H1 (cell line): Measurements from ENCODE around the gene PRICKLE2. TPM values are rescaled to one million over a fixed set of nuclear protein-coding genes. Genes with fewer than 3 reads are reported as not detected.

Experiments used
- CTCF ChIA-PET: fragments of 300-600 bp; sonication (Branson Sonifier 250); formaldehyde crosslinking; loops from one replicate; lab custom pipeline; 2021; ENCODE audit not compliant: partially characterized antibody; lab: Charles Lee
- POLR2A ChIA-PET: fragments of 300-600 bp; sonication (Branson Sonifier 250); formaldehyde crosslinking; loops from one replicate; lab custom pipeline; 2021; ENCODE audit warnings: inconsistent platforms; ENCODE audit not compliant: partially characterized antibody; lab: Charles Lee
- DNase-seq, 2 experiments: peaks; one replicate each; pipeline versions ENCODE4 v3.0.0 to v3.0.0-alpha.2; 2010 to 2022; ENCODE audit warnings: low spot score in 2 of 2, low read depth in 1 of 2, mixed read lengths in 1 of 2
- FAIRE-seq: peaks from 2 replicates; lab custom pipeline; 2011; peaks lifted over from hg19 to GRCh38; lab: Jason Lieb, UNC
- H2AFZ ChIP-seq: 2 replicates; pipeline ENCODE4 v1.8.1; 2012; ENCODE audit warnings: low read length, inconsistent platforms
- H2AK5ac ChIP-seq: 2 replicates; pipeline ENCODE4 v1.6.1; 2013; ENCODE audit warnings: low read depth, low read length
- H2BK120ac ChIP-seq: replicated peaks from 2 replicates; pipeline ENCODE3; 2013; ENCODE audit warnings: low read depth, low read length, inconsistent platforms
- H2BK12ac ChIP-seq: 2 replicates; pipeline ENCODE4 v1.6.1; 2013; ENCODE audit warnings: low read depth, low read length
- H2BK15ac ChIP-seq: 2 replicates; pipeline ENCODE4 v1.6.1; 2013; ENCODE audit warnings: low read length
- H2BK20ac ChIP-seq: 2 replicates; pipeline ENCODE4 v1.6.1; 2013; ENCODE audit warnings: low read length
- H2BK5ac ChIP-seq: 2 replicates; pipeline ENCODE4 v1.6.1; 2013; ENCODE audit warnings: low read depth, low read length
- H3K14ac ChIP-seq: 2 replicates; pipeline ENCODE4 v1.6.1; 2013; ENCODE audit warnings: inconsistent platforms; ENCODE audit not compliant: insufficient read length
- H3K18ac ChIP-seq: 2 replicates; pipeline ENCODE4 v1.6.1; 2013; ENCODE audit warnings: low read length; ENCODE audit errors: extremely low read depth
- H3K23ac ChIP-seq: 2 replicates; pipeline ENCODE4 v1.6.1; 2013; ENCODE audit warnings: inconsistent platforms; ENCODE audit not compliant: insufficient read length
- H3K23me2 ChIP-seq: 2 replicates; pipeline ENCODE4 v1.6.1; 2013; ENCODE audit warnings: low read depth, low read length
- H3K27ac ChIP-seq: 2 replicates; pipeline ENCODE4 v1.6.1; 2011; ENCODE audit warnings: low read depth, low read length, inconsistent platforms
- H3K27me3 ChIP-seq, 4 experiments: replicated peaks in 1 of 4; 1 replicate in 1 of 4; 2 replicates in 3 of 4; pipeline versions ENCODE4 v1.6.1 to v1.8.1; 2011 to 2013; ENCODE audit warnings: low read length in 3 of 4, mild to moderate bottlenecking in 3 of 4, inconsistent platforms in 2 of 4, mixed read lengths in 2 of 4, moderate library complexity in 1 of 4; ENCODE audit not compliant: control insufficient read depth in 3 of 4, insufficient read depth in 3 of 4; ENCODE audit errors: extremely low read depth in 1 of 4
- H3K36me3 ChIP-seq, 4 experiments: 2 replicates each; pipeline versions ENCODE4 v1.6.1 to v1.8.1; 2011 to 2013; ENCODE audit warnings: mild to moderate bottlenecking in 4 of 4, low read length in 3 of 4, moderate library complexity in 2 of 4, control low read depth in 1 of 4, inconsistent platforms in 1 of 4; ENCODE audit not compliant: insufficient read depth in 4 of 4, control insufficient read depth in 2 of 4
- H3K4ac ChIP-seq: replicated peaks from 2 replicates; pipeline ENCODE3; 2013; ENCODE audit warnings: low read length, low read depth, mixed read lengths, inconsistent platforms; ENCODE audit not compliant: insufficient read length
- H3K4me1 ChIP-seq, 4 experiments: replicated peaks in 1 of 4; 1 replicate in 1 of 4; 2 replicates in 3 of 4; pipeline versions ENCODE4 v1.6.1 to v1.8.1; 2011 to 2013; ENCODE audit warnings: low read length in 3 of 4, inconsistent platforms in 2 of 4, mixed read lengths in 1 of 4; ENCODE audit not compliant: insufficient read depth in 4 of 4, control insufficient read depth in 3 of 4
- H3K4me2 ChIP-seq, 2 experiments: 2 replicates each; pipeline versions ENCODE4 v1.6.1 to v1.8.1; 2011 to 2013; ENCODE audit warnings: low read depth in 2 of 2, low read length in 2 of 2, control low read depth in 1 of 2, inconsistent platforms in 1 of 2, mild to moderate bottlenecking in 1 of 2; ENCODE audit not compliant: insufficient read depth in 1 of 2
- H3K4me3 ChIP-seq, 4 experiments: fragments of 200-600, 300-600 bp in 1 of 4; sonication (generic), shearing (Covaris generic), sonication (Bioruptor Twin) in 1 of 4; 2 replicates each; pipeline versions ENCODE4 v1.5.1 to v1.8.1; 2011 to 2016; ENCODE audit warnings: low read length in 4 of 4, low read depth in 3 of 4, control low read depth in 2 of 4, inconsistent platforms in 2 of 4, mild to moderate bottlenecking in 2 of 4, mixed read lengths in 1 of 4, moderate library complexity in 1 of 4; ENCODE audit not compliant: insufficient read depth in 2 of 4; ENCODE audit errors: extremely low read depth in 1 of 4
- H3K56ac ChIP-seq: replicated peaks from 2 replicates; pipeline ENCODE3; 2013; ENCODE audit warnings: low read depth, mild to moderate bottlenecking, mixed read lengths, low read length, inconsistent platforms; ENCODE audit not compliant: insufficient read length
- H3K79me1 ChIP-seq: 2 replicates; pipeline ENCODE4 v1.6.1; 2013; ENCODE audit warnings: low read depth, low read length, control low read depth
- H3K79me2 ChIP-seq, 2 experiments: 2 replicates each; pipeline versions ENCODE4 v1.6.1 to v1.8.1; 2012 to 2013; ENCODE audit warnings: low read length in 2 of 2, mild to moderate bottlenecking in 2 of 2, inconsistent platforms in 1 of 2; ENCODE audit not compliant: insufficient read depth in 2 of 2, control insufficient read depth in 1 of 2
- H3K9ac ChIP-seq, 4 experiments: replicated peaks in 1 of 4; 1 replicate in 1 of 4; 2 replicates in 3 of 4; pipeline versions ENCODE4 v1.6.1 to v1.8.1; 2011 to 2013; ENCODE audit warnings: low read depth in 3 of 4, low read length in 3 of 4, control low read depth in 2 of 4, mild to moderate bottlenecking in 2 of 4, moderate library complexity in 2 of 4, inconsistent platforms in 1 of 4; ENCODE audit errors: extremely low read depth in 1 of 4
- H3K9me3 ChIP-seq, 2 experiments: 2 replicates each; pipeline versions ENCODE4 v1.6.1 to v1.8.1; 2012 to 2013; ENCODE audit warnings: mild to moderate bottlenecking in 2 of 2, moderate library complexity in 2 of 2, control low read depth in 1 of 2, inconsistent platforms in 1 of 2, low read depth in 1 of 2, low read length in 1 of 2, mixed read lengths in 1 of 2; ENCODE audit not compliant: insufficient read depth in 2 of 2
- H4K20me1 ChIP-seq, 2 experiments: replicated peaks in 1 of 2; 2 replicates each; pipeline versions ENCODE3 to v1.8.1; 2011 to 2013; ENCODE audit warnings: inconsistent platforms in 2 of 2, low read length in 2 of 2, mild to moderate bottlenecking in 1 of 2; ENCODE audit not compliant: insufficient read depth in 2 of 2, control insufficient read depth in 1 of 2
- H4K5ac ChIP-seq: 2 replicates; pipeline ENCODE4 v1.6.1; 2013; ENCODE audit warnings: low read length, low read depth, mixed read lengths, inconsistent platforms; ENCODE audit not compliant: insufficient read length
- H4K8ac ChIP-seq: 2 replicates; pipeline ENCODE4 v1.8.0; 2013; ENCODE audit warnings: mild to moderate bottlenecking, moderate library complexity, low read length, inconsistent platforms; ENCODE audit not compliant: insufficient read depth; ENCODE audit errors: extremely low read depth
- H4K91ac ChIP-seq: replicated peaks from 2 replicates; pipeline ENCODE3; 2013; ENCODE audit warnings: low read length, mixed read lengths, inconsistent platforms; ENCODE audit not compliant: insufficient read length
- KDM1A ChIP-seq: fragments of 200-600, 300-600 bp; sonication (generic); IDR thresholded peaks from 2 replicates; pipeline ENCODE4 v1.7.1; 2016; ENCODE audit warnings: mild to moderate bottlenecking, low read length, borderline replicate concordance
- MAFK ChIP-seq: IDR thresholded peaks from 2 replicates; pipeline ENCODE4 v1.6.1; 2012; ENCODE audit warnings: low read depth, mild to moderate bottlenecking, improper control_type of control experiment, low read length
- WGBS, 2 experiments: shearing (Covaris generic) in 1 of 2; methylation state at CpG; one replicate each; pipeline versions ENCODE4 v1.1.6 to v1.1.7; 2013 to 2015; ENCODE audit warnings: low lambda C conversion rate in 2 of 2, mixed read lengths in 2 of 2, inconsistent platforms in 1 of 2, low coverage in 1 of 2, missing lambda C conversion rate in 1 of 2; ENCODE audit not compliant: insufficient replicate concordance in 2 of 2, insufficient coverage in 1 of 2, insufficient read length in 1 of 2; ENCODE audit errors: extremely low coverage in 1 of 2, missing lambda C conversion rate in 1 of 2; 5-methylcytosine and 5-hydroxymethylcytosine counted together
- polyA plus RNA-seq, 7 experiments: library from polyadenylated mRNA; depleted of rRNA in 3 of 7; stranded (reverse) in 5 of 7; unstranded in 2 of 7; fragments of >200 nt in 5 of 7; fragments of 200-250 nt in 2 of 7; gene quantifications; 1 replicate in 5 of 7; 2 replicates in 1 of 7; 4 replicates in 1 of 7; pipeline versions ENCODE4 v1.2.1 to v1.2.3, GENCODE V29; 2011 to 2013; ENCODE audit warnings: missing spikeins in 2 of 7, mixed read lengths in 2 of 7
- total RNA-seq: library from RNA; stranded (reverse); fragmentation: NEBNext Ultra II Directional; extraction: Animal tissue kit (Norgen Biotek cat#: 25700); gene quantifications from 2 replicates; pipeline ENCODE4 v1.2.1, GENCODE V29; 2021

Gene PRICKLE2
- total and polyA plus RNA-seq, 2 of the 8 experiments (the other 6 are each of a cell fraction or from before 2014, with no cell fraction given) = 2.9 to 8.0 TPM

GRCh38 chr3:64049136-64049535, 176.1 kb downstream of the PRICKLE2 start:
- peak; percentile 60 for FAIRE-seq
- H4K8ac ChIP-seq = no peak overlapping the region
- H3K79me1 ChIP-seq = no peaks in the 10 kb centered on the region
- no peaks in the 10 kb centered on the region for H4K20me1 ChIP-seq
- peaks cover 3 to 26% (median 19%) of the 10 kb centered on the region in 4 experiments; a peak in 6 of 7 replicates for H3K4me1 ChIP-seq
- DNase-seq = no peak
- H3K36me3 ChIP-seq = no peaks in the 10 kb centered on the region
- H3K14ac ChIP-seq = no peak overlapping the region
- no peaks in the 10 kb centered on the region for H3K79me2 ChIP-seq
- no peak overlapping the region for H3K4me3 ChIP-seq
- no peak overlapping the region for H2BK120ac ChIP-seq
- no peaks in the 10 kb centered on the region for H3K23me2 ChIP-seq
- no peak overlapping the region for H2BK15ac ChIP-seq
- TF ChIP-seq MAFK = no peak
- peak; percentile 84; the same call in 1 of the 2 replicates for TF ChIP-seq KDM1A
- H3K9ac ChIP-seq = peak overlapping the region in 1 of 4 experiments; percentile 39; a peak in 1 of 7 replicates
- H3K27ac ChIP-seq = no peak overlapping the region
- no peak overlapping the region for H2AK5ac ChIP-seq
- H2BK5ac ChIP-seq = no peak overlapping the region; the same call in 1 of the 2 replicates
- no peak overlapping the region for H4K91ac ChIP-seq
- no peak overlapping the region for H2BK20ac ChIP-seq
- CTCF ChIA-PET = interaction anchor here (1.2 to 1.8 kb wide), 5 partner anchors 13 to 434 kb away, joined by 3 to 4 read pairs (median 3); no protein-coding TSS in a partner anchor
- no peak overlapping the region for H3K56ac ChIP-seq
- no peak overlapping the region; the same call in 1 of the 2 replicates for H2BK12ac ChIP-seq
- no peak overlapping the region for H2AFZ ChIP-seq
- H3K9me3 ChIP-seq = no peaks in the 10 kb centered on the region
- H3K4me2 ChIP-seq = peak overlapping the region in 1 of 2 experiments; percentile 4; a peak in 2 of 4 replicates
- H3K18ac ChIP-seq = peak overlapping the region; percentile 26; the same call in 1 of the 2 replicates
- H3K23ac ChIP-seq = no peak overlapping the region
- no peak overlapping the region for H4K5ac ChIP-seq
- H3K4ac ChIP-seq = no peak overlapping the region
- WGBS, 2 experiments = 75% methylated on average over 3 of the region's 3 CpGs; no CpG with 5 or more reads in 1 of the 2 experiments
- H3K27me3 ChIP-seq = no peaks in the 10 kb centered on the region
- POLR2A ChIA-PET = interaction anchor here (0.6 kb wide), 1 partner anchor 17 kb away, joined by 5 read pairs; no protein-coding TSS in a partner anchor
